NCI-H526 treated with DMSO at 0.1 percent for 48 hours (cell line): ENCODE results near the gene SGTA.
A peak's percentile ranks its signal among the peaks of the same experiment; 100 is the strongest.
"Not testable (repeated sequence)": the region's sequence is repeated elsewhere in the genome, so short reads cannot be mapped to it uniquely, and the experiment has no call there.

Source experiments
- DNase-seq: peaks from one replicate; lab custom pipeline; 2025; lab: John Stamatoyannopoulos, UW

The SGTA gene

GRCh38 chr19:2782936-2783780 lies at the start of gene SGTA:
Gene SGTA, minus strand, starts transcription at chr19:2783273. Its CDS starts 14,205 bp downstream, at chr19:2769068.
- DNase-seq, result peak; percentile 95

GRCh38 chr19:2827840-2828489 lies 44.9 kb upstream of the SGTA start:
- no peak for DNase-seq

- DNase-seq, result no peak
Measured at GRCh38 chr19:2827022-2827421, 43.9 kb upstream of the SGTA start.

- no peak for DNase-seq
Measured at GRCh38 chr19:2824129-2824528, 41.1 kb upstream of the SGTA start.

GRCh38 chr19:2823646-2824045 lies 40.6 kb upstream of the SGTA start:
- DNase-seq, result no peak

- DNase-seq, result no peak
Measured at GRCh38 chr19:2822846-2823245, 39.8 kb upstream of the SGTA start.

GRCh38 chr19:2820112-2820702 lies 37.1 kb upstream of the SGTA start:
- no peak for DNase-seq

- peak; percentile 63 for DNase-seq
Measured at GRCh38 chr19:2819540-2820111, 36.6 kb upstream of the SGTA start, which contains the start of gene ZNF554. Gene ZNF554, plus strand, starts transcription at chr19:2819868. Its CDS starts 204 bp downstream, at chr19:2820072.

GRCh38 chr19:2817237-2817829 lies 34.3 kb upstream of the SGTA start:
- DNase-seq, result not testable (repeated sequence)

GRCh38 chr19:2816641-2817040 lies 33.6 kb upstream of the SGTA start:
- no peak for DNase-seq

- DNase-seq, result no peak
Measured at GRCh38 chr19:2815923-2816322, 32.9 kb upstream of the SGTA start.

GRCh38 chr19:2815191-2815614 lies 32.1 kb upstream of the SGTA start:
- DNase-seq, result no peak

- no peak for DNase-seq
Measured at GRCh38 chr19:2814426-2814825, 31.4 kb upstream of the SGTA start.

- no peak for DNase-seq
Measured at GRCh38 chr19:2813235-2814160, 30.4 kb upstream of the SGTA start.

- no peak for DNase-seq
Measured at GRCh38 chr19:2812414-2813234, 29.6 kb upstream of the SGTA start.

GRCh38 chr19:2811735-2812413 lies 28.8 kb upstream of the SGTA start:
- no peak for DNase-seq

GRCh38 chr19:2811221-2811722 lies 28.2 kb upstream of the SGTA start:
- DNase-seq, result no peak

GRCh38 chr19:2810141-2811091 lies 27.3 kb upstream of the SGTA start:
- DNase-seq, result no peak
